NOMO-1 treated with dmso at 0.1 percent for 144 hours (cell line): ENCODE results near the gene TNFRSF25.
"Not testable (repeated sequence)": the region's sequence is repeated elsewhere in the genome, so short reads cannot be mapped to it uniquely, and the experiment has no call there.

Experiments
- DNase-seq: peaks from one replicate; lab custom pipeline; 2025; ENCODE audit not compliant: unreplicated experiment; lab: John Stamatoyannopoulos, UW

Gene TNFRSF25

DNA sequence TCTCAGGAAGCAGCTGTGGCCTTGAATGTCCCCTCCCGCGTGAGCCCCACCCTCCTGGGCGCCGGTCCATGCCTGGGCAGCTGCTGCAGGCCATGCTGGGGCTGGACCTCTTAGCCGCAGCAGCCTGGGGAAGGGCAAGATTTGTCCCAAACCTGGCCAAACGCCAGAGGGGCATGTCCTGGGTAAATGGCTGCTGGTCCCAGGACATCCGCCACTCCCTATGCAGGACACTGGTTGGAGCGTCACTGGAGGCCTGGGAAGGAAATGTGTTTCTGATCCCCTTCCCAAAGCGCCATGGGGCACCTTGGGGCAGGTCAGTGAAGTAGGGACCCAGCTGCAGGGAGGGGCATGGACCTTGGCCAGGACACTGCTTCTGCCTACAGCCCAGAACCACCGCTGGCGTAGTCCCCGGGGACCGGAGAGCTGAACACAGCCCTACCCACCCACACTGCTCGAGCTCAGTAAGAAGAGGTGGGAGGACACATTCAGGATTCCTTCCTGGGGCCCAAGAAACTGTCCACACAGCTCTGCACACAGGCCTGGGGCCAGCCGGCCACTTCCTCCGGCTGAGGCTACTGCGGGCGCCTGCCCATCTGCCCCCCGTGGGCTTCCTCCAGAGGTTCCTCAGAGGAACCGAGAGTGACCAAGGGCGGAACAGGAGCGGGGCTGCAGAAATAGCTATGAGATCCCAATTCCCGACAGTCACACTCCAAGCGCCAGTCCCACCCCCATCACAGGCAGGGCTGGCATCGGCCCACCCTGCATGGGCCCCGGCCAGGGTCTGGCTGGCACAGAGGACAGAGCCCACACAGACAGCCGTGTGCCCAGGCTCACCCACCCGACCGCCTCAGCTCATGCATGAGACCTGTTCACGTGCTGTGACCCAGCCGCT is 36.3 kb upstream of the TNFRSF25 start:
- DNase-seq = no peak

DNA sequence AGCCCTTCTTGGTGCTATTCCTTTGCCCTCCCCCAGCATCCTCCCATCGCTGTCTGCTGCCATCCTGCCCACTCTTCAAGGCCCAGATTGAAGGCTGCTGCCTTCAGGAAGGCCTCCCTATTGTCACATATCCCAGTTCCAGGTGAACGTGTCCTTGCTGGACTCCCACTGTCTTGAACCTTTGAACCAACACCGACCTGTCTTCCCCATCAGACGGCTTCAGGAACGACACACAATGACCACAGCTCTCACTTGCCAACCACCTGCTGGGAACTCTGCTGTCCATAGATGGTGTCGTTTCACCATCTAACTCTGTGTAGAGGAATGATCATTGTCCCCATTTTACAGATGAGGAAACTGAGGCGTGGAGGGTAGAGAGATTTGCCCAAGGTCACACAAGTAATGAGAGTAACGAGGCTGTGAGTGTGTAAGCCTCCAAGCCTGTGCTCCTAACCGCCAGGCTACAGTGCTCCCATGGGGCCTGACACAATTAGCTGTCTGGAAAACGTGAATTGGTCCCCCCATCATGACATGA is 35.4 kb upstream of the TNFRSF25 start:
- no peak for DNase-seq

DNA sequence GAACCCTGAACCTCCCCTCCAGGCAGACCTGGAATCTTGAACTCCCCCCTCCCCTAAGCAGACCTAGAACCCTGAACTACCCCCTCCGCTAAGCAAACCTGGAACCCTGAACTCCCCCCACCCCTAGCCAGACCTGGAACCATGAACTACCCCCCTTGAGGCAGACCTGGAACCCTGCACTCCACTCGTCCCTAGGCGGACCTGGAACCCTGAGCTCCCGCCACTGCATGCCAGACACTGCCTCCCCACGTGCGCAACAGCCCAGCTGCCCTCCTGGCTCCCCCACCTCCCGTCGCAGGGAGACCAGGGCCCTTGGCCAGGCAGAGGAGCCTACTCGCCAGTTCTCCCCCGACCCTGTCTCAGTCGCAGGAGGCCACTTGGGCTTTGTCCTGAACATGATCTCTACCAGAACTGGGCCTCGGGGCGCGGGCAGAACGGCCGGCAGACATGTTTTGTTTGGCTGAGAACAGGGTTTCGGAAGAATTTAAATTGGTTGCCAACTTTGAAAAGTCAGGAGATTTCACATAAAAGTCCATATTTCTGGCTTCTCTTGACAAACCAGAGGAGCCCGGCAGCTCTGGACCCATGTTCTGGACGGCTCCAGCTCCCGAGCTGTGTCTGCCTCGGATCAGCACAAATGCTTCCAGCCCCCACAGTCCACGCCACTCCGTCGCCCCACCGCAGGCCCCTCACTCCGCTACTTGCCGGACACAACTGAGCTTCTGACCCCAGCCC is 34.7 kb upstream of the TNFRSF25 start:
- DNase-seq = no peak

DNA sequence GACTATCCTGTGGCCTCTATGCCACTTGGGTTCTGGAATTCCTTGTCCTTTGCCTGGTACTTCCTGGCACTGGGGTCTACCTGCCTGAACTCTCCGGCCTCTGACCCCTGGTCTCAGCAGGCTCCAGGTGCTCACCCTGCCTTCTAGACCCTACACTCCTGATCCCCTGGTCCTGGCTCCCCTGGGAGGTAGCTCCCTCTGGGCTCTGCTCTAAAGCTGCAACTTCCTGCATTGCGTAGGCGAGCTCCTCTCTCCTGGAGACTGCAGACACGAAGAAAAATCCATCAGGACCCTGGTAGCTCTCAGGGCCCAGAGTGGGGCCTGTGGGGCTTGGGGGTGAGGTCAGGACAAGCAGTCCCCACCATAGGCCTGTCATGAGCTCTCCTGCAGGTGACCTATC is 33.3 kb upstream of the TNFRSF25 start:
- no peak for DNase-seq

DNA sequence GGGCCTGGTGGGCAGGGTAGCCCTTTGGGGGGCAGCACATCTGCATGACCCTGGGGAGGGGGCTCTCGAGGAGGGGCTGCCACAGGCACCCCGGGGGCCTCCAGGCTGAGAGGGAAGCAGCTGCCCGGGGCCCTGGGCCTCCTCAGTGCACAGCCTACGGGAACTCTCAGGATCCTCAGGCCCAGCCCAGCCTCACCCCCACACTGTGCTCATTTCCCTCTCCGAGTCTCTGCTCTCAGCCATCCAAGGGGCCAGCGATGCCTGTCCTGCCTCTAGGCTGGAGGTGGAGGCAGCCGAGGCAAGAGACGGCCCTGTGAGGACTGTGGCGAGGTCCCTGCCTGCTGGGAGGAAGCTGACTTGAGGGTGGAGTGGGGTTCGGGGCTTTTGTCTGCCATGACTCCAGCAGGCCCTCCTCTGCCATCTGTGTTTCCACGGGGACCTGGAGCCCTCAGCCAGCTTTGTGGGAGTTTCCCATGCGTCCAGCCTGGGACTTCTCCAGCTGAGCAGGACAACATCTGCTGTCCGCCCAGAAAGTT is 32.7 kb upstream of the TNFRSF25 start:
- no peak for DNase-seq

DNA sequence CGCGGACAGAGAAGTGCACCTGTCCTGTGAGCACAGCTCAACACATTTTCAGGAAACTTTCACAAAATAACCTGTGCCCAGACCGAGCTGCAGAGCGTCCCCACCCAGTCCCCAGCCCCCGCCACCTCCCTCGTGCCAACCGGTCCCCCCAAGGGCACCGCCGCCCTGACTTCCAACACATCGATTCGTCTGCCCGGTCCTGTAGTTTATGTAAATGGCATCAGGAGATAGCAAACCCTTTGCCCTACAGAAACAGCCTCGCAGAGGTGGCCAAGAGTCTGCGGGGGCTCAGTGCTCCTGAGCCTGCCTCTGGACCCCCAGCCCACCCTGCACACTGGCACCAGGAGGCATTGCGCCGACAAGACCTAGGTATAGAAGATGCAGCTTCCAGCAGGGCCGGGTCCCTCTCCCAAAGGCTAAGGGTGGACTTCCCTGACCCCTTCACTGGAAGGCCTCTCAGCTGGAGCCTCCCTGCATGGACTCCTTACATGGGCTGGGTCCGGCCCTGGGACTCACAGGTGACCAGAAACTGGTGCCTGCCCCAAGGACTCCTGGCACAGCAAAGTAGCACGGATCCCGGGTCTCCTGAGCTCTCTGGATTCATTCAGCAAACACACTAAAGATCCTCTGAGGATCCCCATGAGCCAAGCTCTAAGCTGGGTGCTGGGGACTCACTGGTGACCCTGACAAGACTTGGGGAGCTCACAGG is 32.0 kb upstream of the TNFRSF25 start:
- no peak for DNase-seq

DNA sequence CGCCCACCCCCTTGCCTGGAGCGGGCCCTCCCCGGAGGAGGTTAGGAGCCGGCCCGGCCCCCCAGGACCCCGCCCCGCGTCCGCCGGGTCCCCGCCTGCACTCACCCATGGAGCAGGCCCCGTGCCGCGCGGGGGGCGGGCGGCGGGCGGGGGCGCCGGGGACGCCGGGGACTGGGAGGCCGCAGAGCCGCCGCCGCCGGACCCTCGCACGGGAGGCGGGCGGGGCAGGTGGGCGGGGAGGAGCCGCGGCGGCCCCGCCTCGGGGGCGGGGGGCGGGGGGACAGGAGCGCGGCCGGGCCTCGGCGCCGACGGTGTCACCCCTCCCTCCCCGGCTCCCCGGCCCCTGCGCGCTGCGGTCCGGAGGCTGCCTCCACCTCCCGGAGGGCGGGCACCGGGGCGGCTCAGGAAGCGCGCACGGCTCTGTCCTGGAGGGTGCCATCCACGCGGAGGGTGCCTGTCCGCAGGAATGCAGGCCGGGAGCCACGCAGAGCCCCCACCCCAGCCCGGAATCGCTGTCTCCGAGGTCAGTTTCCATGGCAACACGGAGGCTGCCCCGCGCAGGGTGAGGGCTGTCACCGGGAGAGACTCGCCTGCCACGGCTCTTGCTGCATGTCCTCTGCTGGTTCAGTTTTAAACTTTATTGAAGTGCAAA is 31.4 kb upstream of the TNFRSF25 start:
- no peak for DNase-seq

DNA sequence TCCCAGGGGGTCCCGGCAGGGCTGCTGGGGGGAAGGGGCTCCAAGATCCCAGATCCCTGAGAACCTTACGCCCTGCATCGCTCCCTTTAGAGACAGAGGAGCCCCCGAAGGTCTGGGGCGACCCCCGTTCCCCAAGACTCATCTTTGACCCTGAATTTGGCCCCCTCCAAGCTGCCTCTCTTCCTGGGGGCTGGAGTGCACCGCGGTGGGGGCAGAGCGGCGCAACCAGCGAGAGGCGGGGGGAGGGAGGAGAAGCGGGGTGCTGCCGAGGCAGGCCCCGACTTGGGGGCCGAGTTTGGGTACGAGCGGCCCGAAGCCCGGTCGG is 30.9 kb upstream of the TNFRSF25 start:
- no peak for DNase-seq

DNA sequence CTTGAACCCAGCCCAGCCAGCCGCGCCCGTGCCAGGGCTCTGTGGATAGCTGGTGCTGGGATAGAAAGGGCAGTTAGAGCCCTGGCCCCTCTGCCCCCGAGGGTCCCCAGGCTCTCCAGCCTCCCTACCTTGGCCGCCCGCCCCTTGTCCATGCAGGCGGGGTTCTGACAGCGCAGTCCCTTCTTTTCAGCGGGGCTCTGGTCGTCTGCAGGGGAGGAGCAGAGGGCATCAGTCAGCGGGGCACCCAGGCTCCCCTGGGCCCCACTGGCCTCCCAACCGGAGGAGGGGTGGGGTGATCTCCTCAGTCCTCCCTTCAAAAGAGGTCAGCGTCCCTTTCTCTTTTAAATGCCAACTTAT is 30.4 kb upstream of the TNFRSF25 start:
- no peak for DNase-seq

DNA sequence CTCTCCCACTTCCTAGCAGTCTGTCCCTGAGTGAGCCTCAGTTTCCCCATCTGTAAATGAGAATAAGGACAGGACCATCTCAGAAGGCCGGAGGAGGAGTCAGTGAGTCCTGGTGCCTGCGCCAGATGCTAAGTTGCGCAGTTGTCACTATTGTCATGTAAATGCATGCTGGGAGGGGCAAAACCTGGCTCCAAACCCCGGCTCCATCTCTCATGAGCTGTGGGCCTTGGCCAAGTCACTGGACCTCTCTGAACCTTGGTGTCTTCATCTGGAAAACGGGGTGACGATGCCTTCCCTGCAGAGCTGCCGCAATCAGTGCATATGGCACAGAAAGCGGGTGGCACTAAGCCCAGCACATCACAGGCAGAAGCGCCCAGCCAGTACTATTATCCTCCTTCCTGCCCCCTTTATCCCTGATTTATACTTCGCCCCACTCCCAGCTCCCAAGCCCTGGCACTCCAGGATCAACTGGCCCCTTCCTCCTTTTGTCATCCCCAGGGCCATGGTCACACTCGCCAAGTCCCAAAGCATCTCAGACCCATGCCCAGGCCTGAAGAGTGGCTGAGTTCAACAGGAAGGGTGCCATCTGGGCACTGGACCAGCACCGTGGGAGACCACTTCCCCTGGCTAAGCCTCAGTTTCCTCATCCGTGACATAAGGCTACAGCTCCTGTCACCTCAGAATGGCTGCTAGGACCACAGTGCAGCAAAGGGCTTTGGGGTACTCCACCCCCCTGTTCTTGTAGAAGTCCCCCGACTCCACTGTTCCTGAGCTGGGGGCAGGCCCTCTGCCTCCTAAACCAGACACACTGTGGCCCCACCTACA is 29.8 kb upstream of the TNFRSF25 start:
- no peak for DNase-seq

DNA sequence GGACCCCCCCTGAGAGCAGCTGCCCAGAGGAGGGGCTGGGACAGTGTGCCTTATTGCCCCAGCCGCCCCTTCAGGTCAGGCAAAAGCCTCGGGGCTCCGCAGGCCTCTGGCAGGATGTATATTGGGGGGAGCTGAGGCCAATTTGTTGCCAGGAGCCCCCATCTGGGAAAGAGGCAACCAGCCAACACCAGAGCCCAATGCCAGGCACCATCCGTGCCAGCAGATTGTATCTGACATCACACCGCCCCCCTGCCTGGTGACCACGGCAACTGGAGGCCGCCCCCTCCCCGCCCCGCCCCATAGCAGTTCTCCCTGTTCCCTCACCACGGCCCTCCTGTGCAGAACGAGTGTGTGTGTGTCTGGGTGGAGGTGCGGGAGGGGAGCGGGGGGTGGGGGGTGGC is 29.1 kb upstream of the TNFRSF25 start:
- DNase-seq = no peak

DNA sequence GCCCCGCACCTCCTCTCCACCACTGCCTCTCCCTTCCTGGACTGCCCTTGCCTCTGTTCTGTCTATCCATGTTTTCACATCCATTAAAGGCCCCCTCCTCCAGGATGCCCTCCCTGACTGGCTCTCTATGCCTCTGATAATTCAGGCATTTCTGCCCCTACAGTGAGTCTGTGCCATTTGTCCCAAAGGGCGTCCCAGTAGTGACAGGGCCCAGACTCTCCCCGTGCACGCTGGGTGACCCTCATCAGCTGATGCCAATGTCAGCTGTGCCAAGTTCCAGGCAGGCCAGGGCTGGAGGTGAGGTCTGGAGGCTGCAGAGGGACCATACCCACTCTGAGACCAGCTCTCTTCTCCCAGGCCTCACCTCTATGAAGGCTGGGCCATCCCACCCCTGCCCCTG is 28.7 kb upstream of the TNFRSF25 start:
- DNase-seq = no peak

DNA sequence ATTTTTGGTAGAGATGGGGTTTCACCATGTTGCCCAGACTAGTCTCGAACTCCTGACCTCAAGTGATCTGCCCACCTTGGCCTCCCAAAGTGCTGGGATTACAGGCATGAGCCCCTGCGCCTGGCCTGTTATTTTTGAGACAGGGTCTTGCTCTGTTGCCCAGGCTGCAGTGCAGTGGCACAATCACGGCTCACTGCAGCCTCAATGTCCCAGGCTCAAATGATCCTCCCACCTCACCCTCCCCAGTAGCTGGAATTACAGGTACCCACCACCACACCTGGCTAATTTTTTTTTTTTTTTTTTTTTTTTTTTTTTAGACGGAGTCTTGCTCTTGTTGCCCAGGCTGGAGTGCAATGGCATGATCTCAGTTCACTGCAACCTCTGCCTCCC is 27.9 kb upstream of the TNFRSF25 start:
- DNase-seq = not testable (repeated sequence)

DNA sequence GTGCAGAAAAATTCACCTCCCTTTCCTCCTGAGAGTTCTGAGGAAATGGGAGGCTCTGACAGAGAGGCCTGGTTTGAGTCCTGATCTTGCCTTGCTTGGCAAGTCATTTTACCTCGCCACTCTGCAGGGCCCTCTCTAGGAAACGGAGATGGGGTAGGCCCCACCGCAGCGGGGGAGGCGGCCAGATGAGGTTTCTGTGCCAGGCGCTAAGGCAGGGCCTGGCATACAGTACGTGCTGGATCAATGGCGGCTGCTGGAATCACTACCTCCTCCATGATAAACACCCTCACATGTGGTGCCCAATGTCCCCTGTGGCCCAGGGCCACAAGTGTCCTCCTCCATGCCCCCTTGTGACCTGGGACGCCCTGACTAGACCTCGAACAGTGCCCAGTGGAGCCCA is 26.0 kb upstream of the TNFRSF25 start:
- no peak for DNase-seq

DNA sequence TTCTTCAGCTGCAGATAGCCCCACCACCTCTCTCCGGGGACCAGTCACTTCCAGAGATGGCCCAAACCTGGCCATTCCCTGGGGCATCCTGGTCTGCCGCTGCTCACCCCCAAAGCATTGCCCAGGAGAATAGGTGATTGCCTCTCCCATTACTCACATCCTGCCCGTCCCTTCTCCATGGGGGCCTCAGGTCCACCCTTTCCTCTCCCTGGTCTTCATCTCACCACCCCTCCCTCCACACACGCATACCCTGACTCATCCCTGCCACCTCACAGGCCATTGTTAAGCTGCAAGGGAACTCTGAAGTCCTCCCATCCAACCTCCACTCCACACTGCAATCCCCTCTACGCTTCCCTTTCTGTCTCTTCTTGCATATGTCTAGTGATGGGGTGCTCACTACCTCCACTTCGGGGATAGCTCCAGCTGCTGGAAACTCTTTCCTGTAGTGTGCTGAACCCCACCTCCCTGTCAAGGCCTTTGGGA is 25.5 kb upstream of the TNFRSF25 start, which contains the start of gene PLEKHG5:
TSS of gene PLEKHG5 (minus strand) at position 188 of the 483 bp plus-strand sequence. CDS start 14,096 bp downstream, outside the sequence.
- DNase-seq = no peak

DNA sequence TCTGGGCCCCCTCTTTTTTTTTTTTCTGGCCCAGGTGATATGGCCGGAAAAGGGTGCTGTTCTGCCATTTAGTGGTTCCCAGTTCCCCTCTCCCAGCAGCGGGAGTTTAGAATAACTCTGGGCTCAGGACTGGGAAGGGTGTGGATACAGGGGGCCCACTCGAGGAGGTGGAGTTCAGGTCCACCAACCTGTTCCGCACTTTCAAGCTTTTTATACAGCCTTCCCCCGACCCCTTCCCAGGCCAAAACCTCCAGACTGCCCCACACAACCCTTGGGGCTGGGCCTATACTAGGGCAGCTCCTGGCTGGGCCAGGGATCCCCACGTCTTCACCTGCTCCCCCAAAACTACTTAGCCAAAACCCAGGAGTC is 25.1 kb upstream of the TNFRSF25 start:
- no peak for DNase-seq

DNA sequence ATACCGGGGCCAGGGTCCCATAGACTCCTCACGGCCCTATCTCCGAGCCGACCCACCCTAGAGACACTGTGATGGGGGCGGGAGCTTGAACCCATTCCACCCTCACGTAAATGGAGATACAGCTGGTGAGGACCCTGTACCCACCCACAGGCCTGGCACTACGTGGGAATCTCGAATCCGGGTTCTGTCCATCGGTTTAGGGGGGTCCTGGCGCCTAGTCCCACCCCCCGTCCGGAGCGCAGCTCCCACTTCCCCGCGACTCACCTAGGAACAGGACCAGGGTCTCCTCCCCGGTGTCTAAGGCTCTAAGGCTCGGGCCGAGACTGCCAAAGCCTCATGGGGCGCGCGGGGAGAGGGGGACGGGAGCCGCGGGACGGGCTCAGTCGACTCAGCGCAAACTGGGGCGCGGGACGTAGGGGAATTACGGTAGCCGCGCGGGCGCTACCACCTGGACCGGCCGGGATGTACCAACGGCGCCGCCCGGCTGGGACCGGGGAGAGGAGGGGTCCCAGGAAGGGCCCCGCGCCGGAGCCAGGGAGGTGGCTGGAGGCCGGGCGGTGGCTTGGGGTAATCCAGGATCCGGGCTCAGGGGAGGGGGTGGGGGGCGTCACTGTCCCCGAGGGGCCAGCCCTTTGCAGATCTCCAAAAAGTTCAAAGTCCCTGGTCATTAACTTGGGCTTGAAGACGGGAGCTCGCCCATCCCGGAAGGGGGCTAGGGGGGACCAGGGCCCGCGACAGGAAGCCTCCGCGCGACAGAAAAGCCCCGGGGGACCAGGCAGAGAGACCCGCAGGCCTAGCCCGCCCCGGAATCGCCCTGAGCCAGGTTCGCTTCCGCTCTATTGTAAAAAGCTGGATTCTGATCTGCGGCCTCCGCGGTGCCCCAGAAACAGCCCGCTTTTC is 24.5 kb upstream of the TNFRSF25 start:
- no peak for DNase-seq

DNA sequence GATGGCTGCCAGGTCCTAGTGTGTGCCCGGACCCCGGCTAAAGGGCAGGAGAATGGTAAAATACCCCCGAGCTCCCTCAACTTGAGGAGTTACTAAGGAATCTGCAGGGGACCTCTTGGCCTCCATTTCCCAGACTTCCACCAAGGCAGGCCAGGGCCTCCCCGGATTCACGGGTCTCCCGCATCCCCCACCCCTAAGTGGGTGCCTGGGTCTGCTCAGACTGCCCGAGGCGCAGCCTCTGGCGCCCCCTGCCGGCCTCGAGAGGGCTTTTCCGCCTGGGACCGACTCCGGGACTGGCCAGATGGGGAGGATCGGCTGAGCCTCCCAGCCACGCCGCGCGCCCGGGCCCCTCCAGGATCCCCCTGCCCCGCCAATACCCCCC is 23.8 kb upstream of the TNFRSF25 start:
- peak; percentile 18 for DNase-seq

DNA sequence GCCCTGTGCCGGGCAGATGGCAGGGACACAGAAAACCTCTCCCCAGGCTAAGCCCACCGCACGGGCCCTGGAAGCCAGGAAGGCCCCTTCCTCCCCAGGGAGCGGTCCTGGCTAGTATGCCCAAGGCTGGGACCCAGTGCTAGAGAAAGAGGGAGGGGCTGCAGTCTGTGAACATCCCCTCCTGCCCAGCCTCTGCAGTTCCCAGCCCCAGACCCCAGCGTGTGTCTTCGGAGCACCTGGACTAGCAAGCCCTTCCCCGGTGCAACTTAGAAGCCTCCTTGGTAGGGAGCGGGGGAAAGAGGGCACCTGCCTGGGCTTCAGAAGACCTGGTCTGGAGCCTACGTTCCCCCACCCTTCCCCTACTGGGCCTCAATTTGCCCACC is 23.4 kb upstream of the TNFRSF25 start:
- no peak for DNase-seq
